Measurements from ENCODE around the gene APOBEC3B. TPM values are rescaled to one million over a fixed set of nuclear protein-coding genes. Genes with fewer than 3 reads are reported as not detected.

APOBEC3B gene
- total and polyA plus RNA-seq, 11 donors = 0.49 to 10.3 (median 1.0) TPM; not detected in 2

DNA sequence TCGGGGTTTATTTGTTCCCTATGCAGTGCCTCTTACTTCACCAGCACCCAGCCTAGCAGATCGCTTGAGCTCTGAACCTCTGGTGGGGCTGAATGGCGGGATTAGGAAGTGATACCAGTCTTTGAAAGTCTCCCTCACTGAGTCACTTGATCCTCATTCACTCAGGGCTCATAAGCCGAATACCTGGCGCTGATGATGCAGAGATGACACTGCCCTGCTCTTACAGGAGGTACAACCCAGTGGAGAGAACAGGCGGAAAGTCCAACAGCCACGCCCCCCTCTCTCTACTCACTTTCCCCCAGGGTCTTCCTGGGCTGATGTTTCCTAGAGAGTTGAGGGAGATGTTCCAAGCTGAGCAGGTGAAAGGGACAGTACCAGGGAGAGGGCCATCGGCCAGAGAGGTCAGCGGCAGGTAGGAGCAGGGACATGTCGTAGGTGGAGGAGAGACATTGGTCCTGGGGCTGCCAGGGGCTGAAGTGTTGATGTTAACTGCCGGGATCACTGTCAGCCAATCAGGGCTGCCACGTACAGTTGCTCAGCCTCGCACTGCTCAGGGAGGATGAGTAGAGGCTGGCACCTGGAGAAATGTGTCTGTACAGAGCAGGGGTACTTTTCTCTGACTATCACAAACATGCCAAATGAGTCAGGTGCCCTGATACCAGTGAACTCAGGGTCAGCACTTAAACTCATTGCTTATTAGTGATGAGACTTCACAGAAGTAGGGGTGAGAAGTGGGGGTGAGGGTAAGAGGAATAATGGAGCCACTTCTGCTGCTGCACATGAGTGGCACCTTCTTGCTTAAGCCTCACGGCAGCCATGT lies 34.6 kb upstream of the APOBEC3B start:
- no peaks in the 10 kb centered on the region for H3K9me3 ChIP-seq
- ATAC-seq (no peak), DNase-seq (no peak)
- no peak overlapping the region for H3K27ac ChIP-seq
- WGBS, 4 donors = 75 to 79% (median 78%) methylated on average over 14 of the region's 14 CpGs
- no peak overlapping the region for H3K4me3 ChIP-seq
- H3K36me3 ChIP-seq = no peaks in the 10 kb centered on the region
- intact Hi-C loops (cut with DNase I) = no loop called here
- H3K27me3 ChIP-seq = peaks cover 0 to 35% (median 2%) of the 10 kb centered on the region in 9 donors
- TF ChIP-seq, protein P1, sequence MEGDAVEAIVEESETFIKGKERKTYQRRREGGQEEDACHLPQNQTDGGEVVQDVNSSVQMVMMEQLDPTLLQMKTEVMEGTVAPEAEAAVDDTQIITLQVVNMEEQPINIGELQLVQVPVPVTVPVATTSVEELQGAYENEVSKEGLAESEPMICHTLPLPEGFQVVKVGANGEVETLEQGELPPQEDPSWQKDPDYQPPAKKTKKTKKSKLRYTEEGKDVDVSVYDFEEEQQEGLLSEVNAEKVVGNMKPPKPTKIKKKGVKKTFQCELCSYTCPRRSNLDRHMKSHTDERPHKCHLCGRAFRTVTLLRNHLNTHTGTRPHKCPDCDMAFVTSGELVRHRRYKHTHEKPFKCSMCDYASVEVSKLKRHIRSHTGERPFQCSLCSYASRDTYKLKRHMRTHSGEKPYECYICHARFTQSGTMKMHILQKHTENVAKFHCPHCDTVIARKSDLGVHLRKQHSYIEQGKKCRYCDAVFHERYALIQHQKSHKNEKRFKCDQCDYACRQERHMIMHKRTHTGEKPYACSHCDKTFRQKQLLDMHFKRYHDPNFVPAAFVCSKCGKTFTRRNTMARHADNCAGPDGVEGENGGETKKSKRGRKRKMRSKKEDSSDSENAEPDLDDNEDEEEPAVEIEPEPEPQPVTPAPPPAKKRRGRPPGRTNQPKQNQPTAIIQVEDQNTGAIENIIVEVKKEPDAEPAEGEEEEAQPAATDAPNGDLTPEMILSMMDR (IDR thresholded peaks at IDR 0.05) = no peak
- no peak for TF ChIP-seq POLR2A (IDR thresholded peaks at IDR 0.05)
- H3K4me1 ChIP-seq = peaks cover 0 to 37% (median 0%) of the 10 kb centered on the region in 12 donors

DNA sequence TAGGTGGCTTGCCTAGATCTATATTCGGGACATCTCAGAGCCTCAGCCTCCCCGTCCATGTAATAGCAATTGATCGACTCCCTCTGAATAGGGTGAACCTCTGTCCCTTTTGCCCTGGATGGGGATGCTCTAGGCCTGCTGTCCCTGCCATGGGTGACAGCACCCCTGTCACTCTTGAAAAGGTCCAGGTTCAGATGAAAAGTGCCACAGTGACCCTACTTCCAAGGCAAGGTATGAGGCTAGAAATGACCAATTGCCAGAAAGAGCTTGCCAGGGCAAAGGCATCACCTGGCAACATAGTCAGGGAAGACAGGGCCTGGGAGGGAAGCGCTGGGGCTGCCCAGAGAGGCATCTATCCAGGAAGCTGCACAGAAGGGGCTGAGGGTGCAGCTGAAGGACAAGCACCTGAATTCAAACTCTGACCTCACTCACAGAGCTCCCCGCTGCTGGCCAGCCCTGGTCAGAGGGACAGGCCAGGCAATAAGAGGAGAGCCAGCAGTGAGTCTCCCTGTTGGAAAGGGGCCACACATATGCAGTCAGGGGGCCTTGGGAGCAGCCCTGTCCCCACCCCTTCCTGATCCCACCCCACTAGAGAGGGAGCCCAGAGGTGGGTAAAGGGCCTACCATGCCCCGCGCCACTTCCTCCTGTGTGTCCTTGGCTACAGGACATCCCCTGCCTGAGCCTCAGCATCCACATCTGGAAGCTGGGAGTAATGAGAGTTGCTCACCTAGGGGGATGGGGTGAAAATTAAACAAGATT lies 33.8 kb upstream of the APOBEC3B start:
- H3K27me3 ChIP-seq = peaks cover 0 to 33% (median 2%) of the 10 kb centered on the region in 9 donors
- intact Hi-C loops (cut with DNase I) = no loop called here
- no peak for TF ChIP-seq POLR2A (IDR thresholded peaks at IDR 0.05)
- TF ChIP-seq, protein P1 (IDR thresholded peaks at IDR 0.05) = no peak
- ATAC-seq (peak in 1 of 4 donors; percentile 19), DNase-seq (no peak)
- H3K36me3 ChIP-seq = no peaks in the 10 kb centered on the region
- H3K27ac ChIP-seq = no peak overlapping the region
- no peak overlapping the region for H3K4me3 ChIP-seq
- no peaks in the 10 kb centered on the region for H3K9me3 ChIP-seq
- WGBS, 4 donors = 90 to 98% (median 93%) methylated on average over 5 to 7 of the region's 7 CpGs
- peaks cover 0 to 37% (median 0%) of the 10 kb centered on the region in 12 donors for H3K4me1 ChIP-seq

DNA sequence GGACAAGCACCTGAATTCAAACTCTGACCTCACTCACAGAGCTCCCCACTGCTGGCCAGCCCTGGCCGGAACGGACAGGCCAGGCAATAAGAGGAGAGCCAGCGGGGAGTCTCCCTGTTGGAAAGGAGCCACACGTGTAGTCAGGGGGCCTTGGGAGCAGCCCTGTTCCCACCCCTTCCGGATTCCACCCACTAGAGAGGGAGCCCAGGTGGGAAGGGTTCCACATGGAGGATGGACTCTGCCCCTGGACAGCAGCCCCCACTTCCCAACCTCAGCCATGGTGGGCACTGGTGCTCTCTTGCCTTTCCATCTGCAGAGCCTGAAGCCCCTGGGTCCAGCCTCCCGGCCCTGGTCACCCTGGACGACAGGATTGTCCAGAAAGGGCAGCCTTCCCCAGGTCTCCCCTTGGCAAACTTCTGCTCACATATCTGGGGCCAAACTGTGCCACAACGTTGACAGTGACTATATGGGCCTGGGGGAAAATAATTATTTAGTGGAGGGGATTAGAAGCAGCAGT lies 32.2 kb upstream of the APOBEC3B start:
- Histone ChIP-seq H3K9me3 (no peaks in the 10 kb centered on the region), H3K36me3 (no peaks in the 10 kb centered on the region), H3K27ac (no peak overlapping the region), H3K4me1 (peaks cover 0 to 46% (median 0%) of the 10 kb centered on the region in 12 donors), H3K27me3 (peaks cover 0 to 21% (median under 1%) of the 10 kb centered on the region in 9 donors), H3K4me3 (no peak overlapping the region)
- TF ChIP-seq, protein P1 (IDR thresholded peaks at IDR 0.05) = no peak
- no peak for TF ChIP-seq POLR2A (IDR thresholded peaks at IDR 0.05)
- DNase-seq (no peak), ATAC-seq (no peak)
- WGBS, 4 donors = 60 to 73% (median 63%) methylated on average over 6 to 8 of the region's 8 CpGs
- intact Hi-C loops (cut with DNase I) = no loop called here
